K562 (cell line): ENCODE data around the gene HOTAIR. TPM values are rescaled to one million over a fixed set of nuclear protein-coding genes. Genes with fewer than 3 reads are reported as not detected.

Experiments
- MAZ ChIP-seq, 2 experiments: fragments of 450-650 bp in 1 of 2; sonication (generic) in 1 of 2; formaldehyde crosslinking; IDR thresholded peaks in 1 of 2; conservative IDR thresholded peaks in 1 of 2; 2 replicates each; pipeline versions ENCODE4 v1.4.0 to v1.5.0; 2020; ENCODE audit warnings: mild to moderate bottlenecking in 1 of 2, missing genetic modification reagents in 1 of 2
- MYNN ChIP-seq, 2 experiments: sonication (generic); formaldehyde crosslinking in 1 of 2; IDR thresholded peaks; 2 replicates each; pipeline versions ENCODE4 v1.5.0 to v1.6.1; 2016 to 2020; ENCODE audit warnings: antibody characterized with exemption in 1 of 2, missing genetic modification reagents in 1 of 2
- NFXL1 ChIP-seq: fragments of 450-650 bp; formaldehyde crosslinking; IDR thresholded peaks from 2 replicates; pipeline ENCODE4 v1.4.0; 2021; ENCODE audit warnings: mild to moderate bottlenecking
- SRSF7 ChIP-seq: fragments of 200-400 bp; formaldehyde crosslinking; optimal IDR thresholded peaks from 2 replicates; pipeline ENCODE3; 2017; ENCODE audit warnings: mild to moderate bottlenecking, low read depth, low read length
- ZNF232 ChIP-seq: sonication (generic); formaldehyde crosslinking; IDR thresholded peaks from 2 replicates; pipeline ENCODE4 v1.8.0; 2022; ENCODE audit warnings: mild to moderate bottlenecking, missing genetic modification reagents
- polyA plus RNA-seq, 8 experiments: library from polyadenylated mRNA; depleted of rRNA in 4 of 8; stranded (reverse) in 5 of 8; unstranded in 3 of 8; fragments of >200 nt; fragmentation: Nextera tagmentation in 2 of 8; fragmentation: Illumina TruSeq in 1 of 8; extraction: Ambion mirVana in 2 of 8; extraction: Trizol in 1 of 8; gene quantifications; 2 replicates each; pipeline versions ENCODE4 v1.2.1 to v1.2.3, GENCODE V29; 2011 to 2014; ENCODE audit warnings: inconsistent platforms in 1 of 8, missing spikeins in 1 of 8
- total RNA-seq, 7 experiments: library from RNA; depleted of rRNA in 6 of 7; stranded (reverse); fragments of >200 nt in 6 of 7; fragmentation: Illumina TruSeq in 2 of 7; extraction: Trizol in 2 of 7; gene quantifications; 2 replicates each; pipeline versions ENCODE4 v1.2.1 to v1.2.3, GENCODE V29; 2011 to 2021; ENCODE audit warnings: low replicate concordance in 1 of 7
- TF ChIP-seq, protein P1 (sequence below): fragments of 450-650 bp; IDR thresholded peaks from 2 replicates; pipeline ENCODE4 v1.6.1; 2016; ENCODE audit warnings: mild to moderate bottlenecking, moderate library complexity
- TF ChIP-seq, protein P2 (sequence below): sonication (generic); formaldehyde crosslinking; IDR thresholded peaks from 2 replicates; pipeline ENCODE4 v1.8.0; 2022; ENCODE audit warnings: mild to moderate bottlenecking, missing genetic modification reagents

The HOTAIR gene
- total and polyA plus RNA-seq, 9 of the 15 experiments (the other 6 are each of a cell fraction or from before 2014, with no cell fraction given) = 0.04 TPM; not detected in 8

DNA sequence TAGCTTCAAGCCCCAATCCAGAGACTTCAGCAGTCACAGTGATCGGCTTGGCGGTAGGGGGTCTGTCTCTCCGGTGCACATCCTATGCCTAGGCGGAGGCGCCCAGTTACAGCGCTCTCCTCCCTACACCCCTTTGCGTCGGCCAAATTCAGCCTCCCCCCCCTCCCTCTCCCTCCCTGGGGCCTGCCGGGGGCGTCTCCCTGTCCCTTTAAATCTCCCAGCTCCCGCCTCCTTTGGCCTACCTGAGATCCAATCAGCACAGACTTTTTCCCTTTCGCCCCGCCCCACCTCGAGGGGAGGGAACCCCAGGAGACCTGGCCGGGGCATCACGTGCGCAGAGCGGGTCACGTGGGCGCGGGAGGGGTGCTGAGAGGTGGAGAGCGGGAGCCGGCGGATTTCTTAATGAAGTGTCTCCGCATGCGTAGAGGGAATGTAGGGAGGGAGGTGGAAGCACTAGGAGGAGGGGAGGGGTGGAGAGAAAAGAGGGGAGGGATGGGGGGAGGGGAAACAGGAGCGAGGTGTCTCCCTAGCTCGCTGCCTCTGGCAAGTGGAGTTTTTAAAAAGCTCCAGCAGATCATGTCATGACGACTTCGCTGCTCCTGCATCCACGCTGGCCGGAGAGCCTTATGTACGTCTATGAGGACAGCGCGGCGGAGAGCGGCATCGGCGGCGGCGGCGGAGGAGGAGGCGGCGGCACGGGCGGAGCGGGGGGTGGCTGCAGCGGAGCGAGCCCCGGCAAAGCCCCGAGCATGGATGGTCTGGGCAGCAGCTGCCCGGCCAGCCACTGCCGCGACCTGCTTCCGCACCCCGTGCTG lies 36.2 kb downstream of the HOTAIR start, which contains the start of gene HOXC13 (continued):
- TF ChIP-seq, protein P1, sequence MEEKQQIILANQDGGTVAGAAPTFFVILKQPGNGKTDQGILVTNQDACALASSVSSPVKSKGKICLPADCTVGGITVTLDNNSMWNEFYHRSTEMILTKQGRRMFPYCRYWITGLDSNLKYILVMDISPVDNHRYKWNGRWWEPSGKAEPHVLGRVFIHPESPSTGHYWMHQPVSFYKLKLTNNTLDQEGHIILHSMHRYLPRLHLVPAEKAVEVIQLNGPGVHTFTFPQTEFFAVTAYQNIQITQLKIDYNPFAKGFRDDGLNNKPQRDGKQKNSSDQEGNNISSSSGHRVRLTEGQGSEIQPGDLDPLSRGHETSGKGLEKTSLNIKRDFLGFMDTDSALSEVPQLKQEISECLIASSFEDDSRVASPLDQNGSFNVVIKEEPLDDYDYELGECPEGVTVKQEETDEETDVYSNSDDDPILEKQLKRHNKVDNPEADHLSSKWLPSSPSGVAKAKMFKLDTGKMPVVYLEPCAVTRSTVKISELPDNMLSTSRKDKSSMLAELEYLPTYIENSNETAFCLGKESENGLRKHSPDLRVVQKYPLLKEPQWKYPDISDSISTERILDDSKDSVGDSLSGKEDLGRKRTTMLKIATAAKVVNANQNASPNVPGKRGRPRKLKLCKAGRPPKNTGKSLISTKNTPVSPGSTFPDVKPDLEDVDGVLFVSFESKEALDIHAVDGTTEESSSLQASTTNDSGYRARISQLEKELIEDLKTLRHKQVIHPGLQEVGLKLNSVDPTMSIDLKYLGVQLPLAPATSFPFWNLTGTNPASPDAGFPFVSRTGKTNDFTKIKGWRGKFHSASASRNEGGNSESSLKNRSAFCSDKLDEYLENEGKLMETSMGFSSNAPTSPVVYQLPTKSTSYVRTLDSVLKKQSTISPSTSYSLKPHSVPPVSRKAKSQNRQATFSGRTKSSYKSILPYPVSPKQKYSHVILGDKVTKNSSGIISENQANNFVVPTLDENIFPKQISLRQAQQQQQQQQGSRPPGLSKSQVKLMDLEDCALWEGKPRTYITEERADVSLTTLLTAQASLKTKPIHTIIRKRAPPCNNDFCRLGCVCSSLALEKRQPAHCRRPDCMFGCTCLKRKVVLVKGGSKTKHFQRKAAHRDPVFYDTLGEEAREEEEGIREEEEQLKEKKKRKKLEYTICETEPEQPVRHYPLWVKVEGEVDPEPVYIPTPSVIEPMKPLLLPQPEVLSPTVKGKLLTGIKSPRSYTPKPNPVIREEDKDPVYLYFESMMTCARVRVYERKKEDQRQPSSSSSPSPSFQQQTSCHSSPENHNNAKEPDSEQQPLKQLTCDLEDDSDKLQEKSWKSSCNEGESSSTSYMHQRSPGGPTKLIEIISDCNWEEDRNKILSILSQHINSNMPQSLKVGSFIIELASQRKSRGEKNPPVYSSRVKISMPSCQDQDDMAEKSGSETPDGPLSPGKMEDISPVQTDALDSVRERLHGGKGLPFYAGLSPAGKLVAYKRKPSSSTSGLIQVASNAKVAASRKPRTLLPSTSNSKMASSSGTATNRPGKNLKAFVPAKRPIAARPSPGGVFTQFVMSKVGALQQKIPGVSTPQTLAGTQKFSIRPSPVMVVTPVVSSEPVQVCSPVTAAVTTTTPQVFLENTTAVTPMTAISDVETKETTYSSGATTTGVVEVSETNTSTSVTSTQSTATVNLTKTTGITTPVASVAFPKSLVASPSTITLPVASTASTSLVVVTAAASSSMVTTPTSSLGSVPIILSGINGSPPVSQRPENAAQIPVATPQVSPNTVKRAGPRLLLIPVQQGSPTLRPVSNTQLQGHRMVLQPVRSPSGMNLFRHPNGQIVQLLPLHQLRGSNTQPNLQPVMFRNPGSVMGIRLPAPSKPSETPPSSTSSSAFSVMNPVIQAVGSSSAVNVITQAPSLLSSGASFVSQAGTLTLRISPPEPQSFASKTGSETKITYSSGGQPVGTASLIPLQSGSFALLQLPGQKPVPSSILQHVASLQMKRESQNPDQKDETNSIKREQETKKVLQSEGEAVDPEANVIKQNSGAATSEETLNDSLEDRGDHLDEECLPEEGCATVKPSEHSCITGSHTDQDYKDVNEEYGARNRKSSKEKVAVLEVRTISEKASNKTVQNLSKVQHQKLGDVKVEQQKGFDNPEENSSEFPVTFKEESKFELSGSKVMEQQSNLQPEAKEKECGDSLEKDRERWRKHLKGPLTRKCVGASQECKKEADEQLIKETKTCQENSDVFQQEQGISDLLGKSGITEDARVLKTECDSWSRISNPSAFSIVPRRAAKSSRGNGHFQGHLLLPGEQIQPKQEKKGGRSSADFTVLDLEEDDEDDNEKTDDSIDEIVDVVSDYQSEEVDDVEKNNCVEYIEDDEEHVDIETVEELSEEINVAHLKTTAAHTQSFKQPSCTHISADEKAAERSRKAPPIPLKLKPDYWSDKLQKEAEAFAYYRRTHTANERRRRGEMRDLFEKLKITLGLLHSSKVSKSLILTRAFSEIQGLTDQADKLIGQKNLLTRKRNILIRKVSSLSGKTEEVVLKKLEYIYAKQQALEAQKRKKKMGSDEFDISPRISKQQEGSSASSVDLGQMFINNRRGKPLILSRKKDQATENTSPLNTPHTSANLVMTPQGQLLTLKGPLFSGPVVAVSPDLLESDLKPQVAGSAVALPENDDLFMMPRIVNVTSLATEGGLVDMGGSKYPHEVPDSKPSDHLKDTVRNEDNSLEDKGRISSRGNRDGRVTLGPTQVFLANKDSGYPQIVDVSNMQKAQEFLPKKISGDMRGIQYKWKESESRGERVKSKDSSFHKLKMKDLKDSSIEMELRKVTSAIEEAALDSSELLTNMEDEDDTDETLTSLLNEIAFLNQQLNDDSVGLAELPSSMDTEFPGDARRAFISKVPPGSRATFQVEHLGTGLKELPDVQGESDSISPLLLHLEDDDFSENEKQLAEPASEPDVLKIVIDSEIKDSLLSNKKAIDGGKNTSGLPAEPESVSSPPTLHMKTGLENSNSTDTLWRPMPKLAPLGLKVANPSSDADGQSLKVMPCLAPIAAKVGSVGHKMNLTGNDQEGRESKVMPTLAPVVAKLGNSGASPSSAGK = peak; percentile 85
- TF ChIP-seq ZNF232 (CRISPR knock-in tag) (no peak), SRSF7 (no peak), MYNN (IDR thresholded peaks at IDR 0.05) (no peak), MYNN (CRISPR knock-in tag; IDR thresholded peaks at IDR 0.05) (no peak), NFXL1 (CRISPR knock-in tag) (no peak), MAZ (CRISPR knock-in tag; conservative IDR thresholded peaks at IDR 0.05 in 1 of 2, IDR thresholded peaks at IDR 0.05 in 1 of 2) (peak in 1 of 2 experiments; percentile 65; a peak in 2 of 4 replicates)
- TF ChIP-seq, protein P2, sequence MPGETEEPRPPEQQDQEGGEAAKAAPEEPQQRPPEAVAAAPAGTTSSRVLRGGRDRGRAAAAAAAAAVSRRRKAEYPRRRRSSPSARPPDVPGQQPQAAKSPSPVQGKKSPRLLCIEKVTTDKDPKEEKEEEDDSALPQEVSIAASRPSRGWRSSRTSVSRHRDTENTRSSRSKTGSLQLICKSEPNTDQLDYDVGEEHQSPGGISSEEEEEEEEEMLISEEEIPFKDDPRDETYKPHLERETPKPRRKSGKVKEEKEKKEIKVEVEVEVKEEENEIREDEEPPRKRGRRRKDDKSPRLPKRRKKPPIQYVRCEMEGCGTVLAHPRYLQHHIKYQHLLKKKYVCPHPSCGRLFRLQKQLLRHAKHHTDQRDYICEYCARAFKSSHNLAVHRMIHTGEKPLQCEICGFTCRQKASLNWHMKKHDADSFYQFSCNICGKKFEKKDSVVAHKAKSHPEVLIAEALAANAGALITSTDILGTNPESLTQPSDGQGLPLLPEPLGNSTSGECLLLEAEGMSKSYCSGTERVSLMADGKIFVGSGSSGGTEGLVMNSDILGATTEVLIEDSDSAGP (CRISPR knock-in tag) = peak; percentile 88
